Neural progenitor cell (in vitro differentiated cells): ENCODE data around the gene TSC22D3. TPM values are rescaled to one million over a fixed set of nuclear protein-coding genes. Genes with fewer than 3 reads are reported as not detected.

Experiments
- DNase-seq: peaks from one replicate; pipeline ENCODE4 v3.0.0-alpha.2; 2016; ENCODE audit warnings: low spot score
- H2AFZ ChIP-seq: fragments of 200-600 bp; sonication (generic); replicated peaks from 2 replicates; pipeline ENCODE4 v1.6.1; 2016; ENCODE audit warnings: antibody characterized with exemption
- H3F3A ChIP-seq: fragments of 200-600 bp; sonication (generic); 2 replicates; pipeline ENCODE4 v1.6.1; 2016; ENCODE audit warnings: antibody characterized with exemption, low read depth
- H3K27ac ChIP-seq: fragments of 200-600 bp; sonication (generic); 2 replicates; pipeline ENCODE4 v1.5.1; 2016; ENCODE audit warnings: mild to moderate bottlenecking
- H3K27me3 ChIP-seq: fragments of 200-600 bp; sonication (generic); 2 replicates; pipeline ENCODE4 v1.6.1; 2016; ENCODE audit warnings: mild to moderate bottlenecking, moderate library complexity
- H3K36me3 ChIP-seq: fragments of 200-600 bp; sonication (generic); 2 replicates; pipeline ENCODE4 v1.5.1; 2016
- H3K4me1 ChIP-seq: fragments of 200-600 bp; sonication (generic); 2 replicates; pipeline ENCODE4 v1.6.1; 2016; ENCODE audit warnings: mixed run types
- H3K4me2 ChIP-seq: fragments of 200-600 bp; sonication (generic); 2 replicates; pipeline ENCODE4 v1.6.1; 2016
- H3K4me3 ChIP-seq: fragments of 200-600 bp; sonication (generic); 2 replicates; pipeline ENCODE4 v1.5.1; 2016
- H3K79me2 ChIP-seq: fragments of 200-600 bp; sonication (generic); 2 replicates; pipeline ENCODE4 v1.6.1; 2016; ENCODE audit warnings: low read depth
- H3K9ac ChIP-seq: fragments of 200-600 bp; sonication (generic); 2 replicates; pipeline ENCODE4 v1.6.1; 2016
- H3K9me3 ChIP-seq: fragments of 200-600 bp; sonication (generic); 2 replicates; pipeline ENCODE4 v1.5.1; 2016; ENCODE audit warnings: low read depth
- H4K20me1 ChIP-seq: fragments of 200-600 bp; sonication (generic); 2 replicates; pipeline ENCODE4 v1.6.1; 2016; ENCODE audit warnings: low read depth
- H3K27ac Mint-ChIP-seq: 3 replicates; pipeline ENCODE4 v1.8.0; 2021; ENCODE audit warnings: mixed read lengths
- H3K27me3 Mint-ChIP-seq: 2 replicates; pipeline ENCODE4 v1.8.0; 2022; ENCODE audit warnings: low read depth, mild to moderate bottlenecking, inconsistent platforms, moderate library complexity, mixed read lengths; ENCODE audit not compliant: insufficient read depth
- H3K36me3 Mint-ChIP-seq: 3 replicates; pipeline ENCODE4 v1.8.0; 2021; ENCODE audit warnings: mixed read lengths
- H3K4me1 Mint-ChIP-seq: 3 replicates; pipeline ENCODE4 v1.8.0; 2021; ENCODE audit warnings: mixed read lengths
- H3K4me3 Mint-ChIP-seq: 3 replicates; pipeline ENCODE4 v1.8.0; 2021; ENCODE audit warnings: mild to moderate bottlenecking, moderate library complexity, mixed read lengths
- H3K9me3 Mint-ChIP-seq: 3 replicates; pipeline ENCODE4 v1.8.0; 2020; ENCODE audit warnings: mixed read lengths
- EZH2 ChIP-seq: fragments of 200-600 bp; sonication (generic); IDR thresholded peaks from 2 replicates; pipeline ENCODE4 v1.6.1; 2017; ENCODE audit warnings: antibody characterized with exemption, mild to moderate bottlenecking, moderate library complexity
- EZH2phosphoT487 ChIP-seq: fragments of 200-600 bp; sonication (generic); IDR thresholded peaks from 2 replicates; pipeline ENCODE4 v1.6.1; 2017; ENCODE audit warnings: antibody characterized with exemption
- total RNA-seq: library from RNA; depleted of rRNA; stranded (reverse); fragments of >200 nt; gene quantifications from 2 replicates; pipeline ENCODE4 v1.2.3, GENCODE V29; 2015; ENCODE audit warnings: low replicate concordance
- TF ChIP-seq, protein P1 (sequence below): fragments of 200-600 bp; sonication (generic); IDR thresholded peaks from 2 replicates; pipeline ENCODE4 v1.5.1; 2017; ENCODE audit warnings: antibody characterized with exemption, mild to moderate bottlenecking

The TSC22D3 gene
- total RNA-seq, 1 donor from 2014 or later: 44.9 TPM

GRCh38 chrX:107805179-107805578 lies 29.6 kb upstream of the TSC22D3 start:
- Histone ChIP-seq H3K4me3 (no peak overlapping the region), H3K9ac (no peak overlapping the region), H3K4me2 (no peak overlapping the region), H3F3A (no peaks in the 10 kb centered on the region), H3K4me1 (no peaks in the 10 kb centered on the region), H3K9me3 (no peaks in the 10 kb centered on the region), H3K27me3 (no peaks in the 10 kb centered on the region), H2AFZ (no peak overlapping the region), H3K36me3 (no peaks in the 10 kb centered on the region), H3K27ac (no peak overlapping the region), H4K20me1 (no peaks in the 10 kb centered on the region), H3K79me2 (no peaks in the 10 kb centered on the region)
- TF ChIP-seq EZH2 (no peak), EZH2phosphoT487 (no peak)
- TF ChIP-seq, protein P1, sequence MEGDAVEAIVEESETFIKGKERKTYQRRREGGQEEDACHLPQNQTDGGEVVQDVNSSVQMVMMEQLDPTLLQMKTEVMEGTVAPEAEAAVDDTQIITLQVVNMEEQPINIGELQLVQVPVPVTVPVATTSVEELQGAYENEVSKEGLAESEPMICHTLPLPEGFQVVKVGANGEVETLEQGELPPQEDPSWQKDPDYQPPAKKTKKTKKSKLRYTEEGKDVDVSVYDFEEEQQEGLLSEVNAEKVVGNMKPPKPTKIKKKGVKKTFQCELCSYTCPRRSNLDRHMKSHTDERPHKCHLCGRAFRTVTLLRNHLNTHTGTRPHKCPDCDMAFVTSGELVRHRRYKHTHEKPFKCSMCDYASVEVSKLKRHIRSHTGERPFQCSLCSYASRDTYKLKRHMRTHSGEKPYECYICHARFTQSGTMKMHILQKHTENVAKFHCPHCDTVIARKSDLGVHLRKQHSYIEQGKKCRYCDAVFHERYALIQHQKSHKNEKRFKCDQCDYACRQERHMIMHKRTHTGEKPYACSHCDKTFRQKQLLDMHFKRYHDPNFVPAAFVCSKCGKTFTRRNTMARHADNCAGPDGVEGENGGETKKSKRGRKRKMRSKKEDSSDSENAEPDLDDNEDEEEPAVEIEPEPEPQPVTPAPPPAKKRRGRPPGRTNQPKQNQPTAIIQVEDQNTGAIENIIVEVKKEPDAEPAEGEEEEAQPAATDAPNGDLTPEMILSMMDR: no peak
- H3K27ac Mint-ChIP-seq: no peak overlapping the region
- H3K36me3 Mint-ChIP-seq: no peaks in the 10 kb centered on the region
- H3K27me3 Mint-ChIP-seq: peaks cover 2% of the 10 kb centered on the region
- no peak overlapping the region for H3K4me3 Mint-ChIP-seq
- H3K4me1 Mint-ChIP-seq: no peaks in the 10 kb centered on the region
- no peak for DNase-seq
- peaks cover 10% of the 10 kb centered on the region for H3K9me3 Mint-ChIP-seq

- H3K36me3 ChIP-seq: no peaks in the 10 kb centered on the region
- H3K79me2 ChIP-seq: no peaks in the 10 kb centered on the region
- no peaks in the 10 kb centered on the region for H3K27me3 ChIP-seq
- no peak overlapping the region for H3K27ac ChIP-seq
- no peaks in the 10 kb centered on the region for H3K4me1 Mint-ChIP-seq
- no peak overlapping the region for H3K27ac Mint-ChIP-seq
- H3K9ac ChIP-seq: no peak overlapping the region
- no peaks in the 10 kb centered on the region for H4K20me1 ChIP-seq
- no peaks in the 10 kb centered on the region for H3K9me3 ChIP-seq
- no peak overlapping the region for H3K4me2 ChIP-seq
- no peaks in the 10 kb centered on the region for H3F3A ChIP-seq
- H3K27me3 Mint-ChIP-seq: peaks cover 2% of the 10 kb centered on the region
- H2AFZ ChIP-seq: no peak overlapping the region
- TF ChIP-seq EZH2phosphoT487 (no peak), EZH2 (no peak)
- TF ChIP-seq, protein P1: no peak
- H3K9me3 Mint-ChIP-seq: peaks cover 10% of the 10 kb centered on the region
- H3K36me3 Mint-ChIP-seq: no peaks in the 10 kb centered on the region
- DNase-seq: no peak
- H3K4me1 ChIP-seq: no peaks in the 10 kb centered on the region
- no peak overlapping the region for H3K4me3 ChIP-seq
- no peak overlapping the region for H3K4me3 Mint-ChIP-seq
Measured at GRCh38 chrX:107804427-107804826, 28.8 kb upstream of the TSC22D3 start.

DNA sequence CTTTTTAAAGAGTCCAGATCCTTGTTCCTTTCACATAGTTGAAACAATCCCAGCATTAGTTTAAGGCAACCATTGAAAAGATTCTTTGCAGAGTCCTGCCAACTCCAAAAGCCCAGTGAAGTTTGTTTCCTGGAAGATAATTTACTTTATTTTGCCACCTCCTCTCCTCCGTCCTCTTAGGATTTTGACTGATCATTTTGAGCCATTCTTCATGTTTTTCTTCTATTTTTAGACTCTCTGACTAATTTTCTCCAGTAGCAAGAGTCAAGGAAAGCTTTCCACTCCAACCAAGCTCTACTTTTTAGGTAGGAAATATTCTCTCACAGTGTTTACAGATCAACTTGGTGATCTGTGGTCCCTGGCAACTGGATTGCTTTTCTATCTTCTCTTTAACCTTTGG lies 12.2 kb upstream of the TSC22D3 start:
- no peaks in the 10 kb centered on the region for H3K9me3 Mint-ChIP-seq
- no peak overlapping the region for H3K9ac ChIP-seq
- H3K4me3 Mint-ChIP-seq: no peak overlapping the region
- no peaks in the 10 kb centered on the region for H3F3A ChIP-seq
- DNase-seq: no peak
- no peaks in the 10 kb centered on the region for H3K4me1 ChIP-seq
- H3K9me3 ChIP-seq: no peaks in the 10 kb centered on the region
- H2AFZ ChIP-seq: peak overlapping the region; percentile 47
- no peak overlapping the region for H3K27ac Mint-ChIP-seq
- H3K4me1 Mint-ChIP-seq: no peaks in the 10 kb centered on the region
- no peaks in the 10 kb centered on the region for H3K79me2 ChIP-seq
- peaks cover 4% of the 10 kb centered on the region for H3K27me3 ChIP-seq
- H3K27ac ChIP-seq: no peak overlapping the region
- H3K36me3 Mint-ChIP-seq: no peaks in the 10 kb centered on the region
- TF ChIP-seq EZH2phosphoT487 (no peak), EZH2 (no peak)
- TF ChIP-seq, protein P1: no peak
- H4K20me1 ChIP-seq: no peaks in the 10 kb centered on the region
- no peaks in the 10 kb centered on the region for H3K36me3 ChIP-seq
- H3K4me2 ChIP-seq: no peak overlapping the region
- no peak overlapping the region for H3K4me3 ChIP-seq
- no peaks in the 10 kb centered on the region for H3K27me3 Mint-ChIP-seq
